Measurements from ENCODE around the gene BAK1.
A peak's percentile ranks its signal among the peaks of the same experiment; 100 is the strongest.
"Not testable (repeated sequence)": the region's sequence is repeated elsewhere in the genome, so short reads cannot be mapped to it uniquely, and the experiment has no call there.

Gene BAK1

GRCh38 chr6:33607126-33607783 is 27.2 kb upstream of the BAK1 start:
- no peak for DNase-seq

DNA sequence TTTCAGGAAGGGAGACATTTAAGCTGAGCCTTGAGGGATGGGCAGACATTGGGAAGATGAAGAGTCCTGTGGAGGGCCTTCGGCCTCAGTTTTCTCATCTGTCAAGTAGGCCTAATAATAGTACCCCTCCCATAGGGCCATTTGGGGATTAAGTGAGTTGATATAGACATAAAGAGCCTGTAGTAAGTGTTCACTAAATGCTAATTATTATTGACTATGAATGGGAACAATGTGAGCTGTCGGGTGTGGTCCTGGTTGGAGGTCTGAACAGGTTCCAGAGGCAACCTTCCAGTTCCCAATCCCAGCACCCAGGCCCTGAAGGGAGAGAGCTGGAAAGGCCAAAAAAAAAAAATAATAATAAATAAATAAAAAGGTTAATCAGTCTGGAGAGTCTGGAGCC is 26.6 kb upstream of the BAK1 start:
- DNase-seq, result no peak

DNA sequence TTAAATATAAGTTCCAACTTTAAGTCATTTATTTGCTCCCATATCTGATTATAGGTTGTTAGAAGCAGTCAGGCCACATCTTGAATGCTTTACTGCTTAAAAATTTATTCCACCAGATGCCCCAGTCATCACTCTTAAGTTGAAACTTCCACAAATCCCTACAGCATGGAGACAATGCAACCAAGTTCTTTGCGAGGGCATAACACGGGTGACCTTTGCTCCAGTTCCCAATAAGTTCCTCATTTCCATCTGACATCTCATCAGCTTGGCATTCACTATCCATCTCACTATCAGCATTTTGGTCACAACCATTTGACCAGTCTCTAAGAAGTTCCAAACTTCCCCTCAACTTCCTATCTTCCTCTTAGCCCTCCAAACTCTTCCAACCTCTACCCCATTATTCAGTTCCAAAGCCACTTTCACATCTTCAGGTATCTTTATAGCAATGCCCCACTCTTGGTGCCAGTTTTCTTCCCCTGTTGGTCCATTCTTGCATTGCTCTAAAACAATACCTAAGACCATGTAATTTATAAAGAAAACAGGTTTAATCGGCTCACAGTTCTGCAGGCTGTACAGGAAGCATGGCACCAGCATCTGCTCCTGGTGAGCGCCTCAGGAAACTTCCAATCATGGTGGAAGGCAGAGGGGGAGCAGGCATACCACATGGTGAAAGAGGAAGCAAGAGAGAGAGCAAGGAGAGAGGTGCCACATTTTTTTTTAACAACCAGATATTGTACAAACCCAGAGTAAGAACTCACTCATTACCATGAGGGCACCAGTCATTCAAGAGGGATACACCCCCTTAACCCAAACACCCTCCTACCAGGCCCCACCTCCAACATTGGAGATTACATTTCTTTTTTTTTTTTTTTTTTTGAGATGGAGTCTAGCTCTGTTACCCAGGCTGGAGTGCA is 25.1 kb upstream of the BAK1 start:
- no peak for DNase-seq

DNA sequence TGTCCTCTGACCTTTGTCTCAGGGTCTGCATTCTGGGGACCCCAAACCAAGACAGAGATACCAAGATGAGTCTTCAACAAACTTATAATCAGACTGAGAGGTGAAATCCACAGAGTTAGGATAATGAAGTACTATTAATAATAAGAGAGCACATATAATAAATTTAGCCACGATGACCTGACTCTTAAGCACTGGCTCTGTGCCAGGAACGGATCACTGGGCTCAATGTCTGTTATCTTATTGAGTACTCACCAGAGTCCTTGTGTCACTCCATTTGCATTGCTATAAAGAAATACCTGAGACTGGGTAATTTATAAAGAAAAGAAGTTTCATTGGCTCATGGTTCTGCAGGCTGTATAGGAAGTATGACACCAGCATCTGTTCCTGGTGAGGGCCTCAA is 22.1 kb upstream of the BAK1 start:
- no peak for DNase-seq

DNA sequence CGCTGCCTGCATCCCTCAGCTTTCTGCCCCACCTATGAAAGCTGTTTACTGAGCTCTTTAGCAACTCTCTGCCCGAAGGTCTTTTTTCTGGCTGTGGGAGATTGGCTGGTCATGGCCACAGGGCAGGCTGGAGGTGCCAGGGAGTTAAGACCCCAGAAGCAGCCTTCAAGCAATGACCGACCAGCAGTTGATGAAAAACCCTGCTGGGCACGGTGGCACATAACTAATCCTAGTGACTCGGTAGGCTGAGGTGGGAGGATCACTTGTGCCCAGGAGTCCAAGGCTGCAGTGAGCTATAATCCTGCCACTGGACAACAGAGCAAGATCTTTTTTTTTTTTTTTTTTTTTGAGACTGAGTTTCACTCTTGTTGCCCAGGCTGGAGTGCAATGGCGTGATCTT is 20.7 kb upstream of the BAK1 start:
- DNase-seq, result no peak

DNA sequence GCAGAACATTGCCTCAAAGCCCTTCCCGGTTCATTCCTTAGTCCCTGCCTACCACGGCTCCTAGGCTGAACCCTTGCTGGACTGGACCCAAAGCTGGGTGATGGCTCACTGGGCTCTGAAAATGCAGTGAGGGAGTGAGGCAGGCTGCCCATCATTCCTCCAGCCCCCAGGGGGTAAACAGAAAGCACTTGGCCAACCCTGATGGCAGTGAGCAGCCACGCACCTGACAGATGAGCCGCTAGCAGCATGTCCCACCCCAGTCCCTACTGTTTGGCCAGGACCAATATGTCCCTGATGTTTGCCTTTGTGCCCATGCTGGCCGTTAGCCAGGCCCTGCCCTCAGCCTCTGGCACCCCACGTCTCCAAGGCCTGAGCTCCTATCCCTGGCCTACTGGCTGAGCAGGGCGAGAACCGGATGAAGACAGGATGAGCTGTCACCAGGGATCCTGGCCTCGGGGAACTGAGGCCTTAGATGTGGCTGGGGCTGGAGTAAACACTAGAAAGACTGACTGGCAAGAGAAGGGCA is 19.4 kb upstream of the BAK1 start:
- no peak for DNase-seq

GRCh38 chr6:33597551-33598322 is 17.7 kb upstream of the BAK1 start:
- DNase-seq, result no peak

GRCh38 chr6:33596894-33597293 is 16.8 kb upstream of the BAK1 start:
- not testable (repeated sequence) for DNase-seq

DNA sequence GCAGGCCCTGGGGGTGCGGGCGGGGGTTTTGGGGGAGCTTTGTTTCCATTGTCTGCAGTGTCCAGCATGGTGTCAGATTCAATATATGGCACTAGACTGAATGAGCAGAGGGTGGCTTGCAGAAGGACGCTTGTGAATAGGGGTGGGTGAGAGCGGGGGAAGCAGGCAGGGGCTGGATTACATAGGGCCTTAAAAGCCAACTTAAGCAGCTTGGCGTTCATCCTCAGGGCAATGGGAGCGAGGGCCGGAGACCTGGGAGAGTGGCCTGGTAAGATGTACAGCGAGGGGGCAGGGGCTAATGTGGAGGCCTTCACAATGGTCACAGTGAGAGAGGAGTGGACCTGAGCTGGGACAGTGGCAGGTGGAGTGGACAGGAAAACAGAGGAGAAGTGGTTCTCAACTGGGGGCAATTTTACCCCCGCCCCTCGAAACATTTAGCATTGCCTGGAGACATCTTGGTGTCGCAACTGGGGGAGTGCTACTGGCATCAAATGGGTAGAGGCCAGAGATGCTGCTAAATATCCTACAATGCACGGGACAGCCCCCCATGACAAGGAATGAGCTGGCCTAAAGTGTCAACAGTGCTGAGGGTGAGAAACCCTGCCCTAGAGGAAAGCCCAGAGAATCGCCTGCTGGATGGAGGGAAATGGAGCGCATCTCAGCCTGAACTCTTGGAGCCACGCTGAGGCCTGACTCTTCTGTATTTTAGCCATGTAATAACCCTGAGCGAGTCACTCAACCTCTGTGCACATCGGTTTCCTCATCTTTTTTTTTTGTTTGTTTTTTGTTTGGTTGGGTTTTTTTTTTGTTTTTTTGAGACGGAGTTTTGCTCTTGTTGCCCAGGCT is 15.1 kb upstream of the BAK1 start:
- DNase-seq, result no peak

- no peak for DNase-seq
Observed at GRCh38 chr6:33593414-33593727, 13.3 kb upstream of the BAK1 start.

- peak; percentile 79 for DNase-seq
Observed at GRCh38 chr6:33592595-33593413, 12.7 kb upstream of the BAK1 start.

- no peak for DNase-seq
Observed at GRCh38 chr6:33592280-33592594, 12.2 kb upstream of the BAK1 start.

- DNase-seq, result no peak
Observed at GRCh38 chr6:33591424-33592032, 11.5 kb upstream of the BAK1 start.

DNA sequence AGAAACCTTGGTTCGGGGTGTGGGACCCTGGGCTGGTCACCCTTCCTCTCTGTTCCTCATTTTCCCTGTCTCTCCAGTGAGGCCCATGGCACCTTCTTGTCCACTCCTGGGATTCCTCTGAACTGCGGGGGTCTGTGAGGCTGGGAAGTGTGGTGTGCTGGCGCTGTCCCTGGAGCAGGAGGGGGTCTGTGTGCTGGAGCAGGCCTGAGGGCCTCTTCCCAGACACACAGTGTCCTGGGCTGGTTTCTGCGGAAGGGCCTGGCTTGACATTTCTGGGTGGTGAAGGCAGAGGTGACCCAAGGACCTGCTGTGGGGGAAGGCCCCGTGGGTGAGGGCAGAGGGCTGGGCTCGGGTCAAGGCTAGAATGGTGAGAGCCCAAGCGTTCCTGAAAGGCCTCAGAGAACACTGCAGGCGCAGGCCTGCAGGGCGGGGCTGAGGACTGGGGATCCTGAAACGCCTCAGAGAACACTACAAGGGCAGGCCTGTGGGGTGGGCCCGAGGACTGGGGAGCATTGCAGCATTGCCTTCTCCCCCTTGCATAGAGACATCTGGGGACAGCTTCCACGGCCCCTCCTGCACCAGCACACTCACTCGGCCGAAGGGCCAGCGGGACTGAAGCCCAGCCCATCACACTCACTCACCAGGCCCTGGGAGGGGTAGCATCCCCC is 10.6 kb upstream of the BAK1 start:
- DNase-seq, result no peak

DNA sequence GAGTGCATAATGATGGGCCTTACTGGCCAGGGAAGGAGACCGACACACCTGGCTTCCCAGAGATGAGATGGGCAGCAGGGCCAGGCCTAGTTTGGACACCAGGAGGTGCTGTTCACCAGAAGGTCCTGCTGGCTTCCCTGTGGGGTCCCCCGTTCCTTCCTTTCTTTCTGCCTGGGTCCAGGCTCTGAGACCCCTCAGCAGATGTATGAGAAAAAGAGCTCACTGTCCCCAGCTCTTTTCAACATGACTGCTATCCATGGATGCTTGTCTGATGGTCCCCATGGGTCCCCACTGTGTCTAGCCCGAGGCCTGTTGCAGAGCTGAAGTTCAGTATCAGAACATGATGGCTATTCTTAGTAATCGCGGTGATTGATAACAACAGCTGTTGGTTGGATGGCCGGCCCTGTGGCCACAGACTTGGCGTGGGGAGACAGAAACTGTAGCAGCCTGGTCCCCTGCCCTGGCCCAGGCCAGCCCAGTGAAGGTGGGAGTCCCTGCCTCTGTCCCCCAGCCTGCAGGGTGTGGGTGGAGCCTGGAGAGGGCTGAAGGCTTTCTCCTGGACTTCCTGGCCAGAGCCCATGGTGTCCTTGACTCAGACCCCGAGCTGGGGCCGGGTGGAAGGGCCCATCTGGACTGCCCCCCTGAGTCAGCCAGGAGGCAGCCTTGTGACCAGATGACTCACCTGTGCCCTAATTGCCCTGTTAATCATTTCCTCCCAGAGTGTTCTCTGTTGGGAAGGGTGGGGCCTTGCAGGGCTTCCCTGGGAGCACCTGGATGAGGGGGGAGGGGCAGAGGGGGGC is 9.9 kb upstream of the BAK1 start:
- DNase-seq, result peak; percentile 77

DNA sequence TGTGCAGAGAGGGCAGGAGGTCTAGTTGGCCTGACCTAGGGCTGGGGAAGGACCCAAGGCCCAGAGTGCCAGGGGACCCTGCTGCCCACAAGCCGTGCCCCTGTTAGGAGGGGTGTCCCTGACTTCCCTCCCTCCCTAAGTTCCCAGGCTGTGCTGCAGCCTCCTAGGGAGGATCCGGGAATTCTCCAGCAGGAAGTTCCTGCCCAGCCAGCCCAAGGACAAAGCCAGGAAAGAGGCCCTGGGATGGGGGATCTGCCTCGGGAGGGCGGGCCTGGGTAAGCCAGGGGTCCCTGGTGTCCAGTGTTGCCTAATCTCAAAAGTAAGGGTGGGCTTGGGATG is 9.3 kb upstream of the BAK1 start:
- DNase-seq, result no peak

DNA sequence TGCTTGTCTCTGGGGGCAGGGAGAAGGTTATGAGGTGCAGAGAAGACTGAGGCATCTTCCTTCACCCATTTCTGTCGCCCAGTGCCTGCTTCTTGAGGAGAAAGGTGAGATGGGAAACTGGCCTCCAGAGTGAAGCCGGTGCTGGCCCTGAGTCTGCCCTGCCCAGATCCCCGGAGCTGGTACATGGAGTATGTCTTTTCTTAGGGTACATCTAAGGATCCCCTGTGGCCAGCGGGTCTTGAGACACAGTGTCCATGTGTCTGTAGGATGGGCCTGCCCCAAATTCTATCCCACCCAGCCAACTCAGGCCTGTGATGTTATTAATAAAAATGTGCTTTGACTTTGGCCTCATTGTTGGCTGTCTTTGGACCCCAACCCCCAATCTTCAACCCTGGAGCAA is 8.8 kb upstream of the BAK1 start:
- DNase-seq, result no peak

GRCh38 chr6:33587529-33587928 is 7.5 kb upstream of the BAK1 start:
- DNase-seq, result no peak

DNA sequence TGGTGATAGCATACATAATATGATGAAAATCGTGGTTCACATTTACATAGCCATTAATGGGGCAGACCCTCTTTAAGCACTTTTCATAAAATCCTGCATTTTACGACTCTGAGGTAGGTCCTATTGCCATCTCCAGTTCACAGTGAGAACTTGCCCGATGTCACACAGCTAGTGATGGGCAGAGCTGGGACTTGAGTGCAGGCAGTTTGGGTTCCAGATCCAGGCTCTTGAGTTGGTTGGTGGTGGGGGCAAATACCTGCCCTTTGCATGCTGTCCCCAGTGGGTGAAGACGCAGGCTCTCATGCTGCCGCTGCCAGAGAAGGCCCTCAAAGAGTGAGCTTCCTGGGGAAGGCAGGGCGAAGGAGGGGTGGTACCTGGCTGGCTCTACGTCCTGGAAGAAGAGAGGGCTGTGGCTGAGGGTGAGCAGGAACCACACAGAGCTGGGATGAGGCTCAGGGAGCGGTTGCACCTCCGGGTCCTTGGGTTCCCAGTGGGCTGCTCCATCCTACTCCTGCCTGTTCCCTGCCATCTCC is 6.1 kb upstream of the BAK1 start:
- DNase-seq, result no peak
